HUDEP-2 (cell line): Measurements from ENCODE around the gene CTSD.
"Not testable (repeated sequence)": the region's sequence is repeated elsewhere in the genome, so short reads cannot be mapped to it uniquely, and the experiment has no call there.

Experiments used
- DNase-seq, 76 experiments: peaks; one replicate each; lab custom pipeline; 2025; ENCODE audit not compliant: unreplicated experiment in 76 of 76; lab: John Stamatoyannopoulos, UW

Gene CTSD

DNA sequence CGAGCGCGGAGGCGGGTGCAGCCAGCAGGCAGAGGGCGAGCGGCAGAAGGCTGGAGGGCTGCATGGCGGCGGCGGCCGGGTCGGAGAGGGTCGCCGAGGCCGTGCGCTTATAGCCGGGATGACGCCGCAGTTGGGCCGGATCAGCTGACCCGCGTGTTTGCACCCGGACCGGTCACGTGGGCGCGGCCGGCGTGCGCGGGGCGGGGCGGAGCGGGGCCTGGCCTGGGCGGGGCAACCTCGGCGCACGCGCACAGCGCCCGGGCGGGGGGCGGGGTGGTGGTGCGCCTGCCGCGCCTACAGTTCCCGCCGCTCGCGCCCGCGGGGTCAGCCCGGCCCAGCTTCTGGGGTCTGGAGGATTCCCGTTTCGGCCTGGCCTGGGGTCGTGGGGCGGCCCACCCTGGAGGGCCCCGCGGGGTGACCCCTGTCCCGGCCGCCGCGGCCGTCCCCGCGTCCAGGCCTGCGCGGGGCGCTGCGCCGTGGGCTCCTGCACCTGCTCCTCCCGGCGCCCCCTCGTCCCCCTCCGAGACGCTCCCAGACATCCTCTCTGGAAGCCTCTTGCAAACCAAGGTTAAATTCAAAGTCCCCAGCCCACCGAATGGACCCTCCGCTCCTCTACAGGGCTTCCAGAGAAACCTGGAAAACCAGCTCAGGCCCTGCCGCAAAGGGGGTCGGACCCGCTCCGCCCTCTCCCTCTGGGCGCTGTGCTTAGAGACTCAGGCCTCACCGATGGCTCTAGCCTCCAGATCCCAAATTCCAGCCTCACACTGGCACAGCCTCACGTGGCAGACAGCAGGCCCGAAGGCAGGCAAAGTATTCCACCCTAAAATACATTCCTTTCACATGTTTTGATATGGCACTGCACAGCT lies at the start of gene CTSD:
CTSD (minus strand) TSS at position 132 of the 866 bp plus-strand sequence; CDS start at position 64, 68 bp downstream.
- DNase-seq: peak in 70 of 76 experiments; percentile 11 to 88 (median 71)

DNA sequence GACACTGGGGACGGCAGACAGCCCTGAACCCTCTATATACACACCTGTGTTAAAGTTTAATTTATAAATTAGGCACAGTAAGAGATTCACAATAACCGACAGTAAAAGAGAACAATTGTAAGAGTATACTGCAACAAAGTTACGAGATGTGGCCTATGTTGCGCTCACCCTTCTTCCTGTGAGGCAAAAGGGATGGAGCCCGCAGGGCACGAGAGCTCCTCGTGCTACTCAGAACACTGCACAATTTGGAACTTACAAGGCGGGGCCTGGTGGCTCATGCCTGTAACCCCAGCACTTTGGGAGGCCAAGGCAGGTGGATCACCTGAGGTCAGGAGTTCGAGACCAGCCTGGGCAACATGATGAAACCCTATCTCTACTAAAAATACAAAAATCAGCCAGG lies 49.6 kb upstream of the CTSD start:
- DNase-seq: not testable (repeated sequence)

DNA sequence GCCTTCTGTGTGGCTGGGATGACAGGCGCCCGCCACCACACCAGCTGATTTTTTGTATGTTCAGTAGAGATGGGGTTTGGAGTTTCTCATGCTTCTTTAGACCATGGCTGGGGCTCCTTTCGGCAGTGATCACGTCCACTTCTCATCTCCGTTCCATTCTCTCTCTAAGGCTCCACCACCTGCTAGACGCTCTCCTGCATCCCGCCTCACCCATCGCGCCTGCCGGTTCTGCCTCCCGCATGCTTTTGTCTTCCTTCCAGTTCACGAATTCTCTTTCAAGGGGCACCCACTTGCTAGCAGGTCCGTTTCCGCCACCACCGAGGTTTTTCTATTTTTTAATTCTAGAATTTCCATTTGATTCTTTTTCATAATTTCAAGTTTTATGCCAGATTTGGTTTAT lies 49.1 kb upstream of the CTSD start:
- DNase-seq: no peak

DNA sequence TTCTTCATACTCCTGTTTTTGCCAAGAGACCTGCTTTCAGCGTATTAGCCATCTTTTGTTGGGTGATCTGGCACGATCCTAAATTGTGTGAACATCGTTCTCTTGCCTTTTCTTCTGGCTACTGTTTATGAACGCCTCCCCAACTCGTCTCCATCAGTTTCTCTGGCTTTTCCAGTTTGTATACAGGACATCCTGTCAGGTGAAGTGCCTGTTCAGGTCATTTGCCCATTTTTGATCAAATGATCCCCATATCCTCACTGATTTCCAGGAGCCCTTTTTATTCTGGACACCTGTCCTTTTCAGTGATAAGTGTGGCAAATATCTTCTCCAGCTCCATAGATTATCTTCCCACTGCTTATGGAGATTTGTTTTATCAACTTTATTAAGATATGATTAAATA lies 48.5 kb upstream of the CTSD start:
- no peak for DNase-seq

DNA sequence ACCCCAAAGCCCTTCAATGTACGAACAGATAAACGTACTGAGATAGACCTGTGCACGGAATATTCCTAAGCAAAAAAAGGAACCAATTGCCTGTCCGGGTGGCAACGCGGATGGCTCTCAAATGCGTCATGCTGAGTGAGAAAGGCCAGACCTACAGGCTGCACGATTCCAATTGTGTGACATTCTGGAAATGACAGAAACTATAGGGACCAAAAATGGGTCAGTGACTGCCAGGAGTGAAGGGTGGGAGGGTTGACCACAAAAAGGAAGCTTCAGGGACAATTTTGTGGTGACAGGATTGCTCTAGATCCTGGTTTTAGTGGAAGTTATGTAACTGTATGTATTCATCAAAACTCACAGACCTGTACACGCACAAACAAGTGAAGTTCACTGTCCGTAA lies 47.0 kb upstream of the CTSD start:
- no peak for DNase-seq

DNA sequence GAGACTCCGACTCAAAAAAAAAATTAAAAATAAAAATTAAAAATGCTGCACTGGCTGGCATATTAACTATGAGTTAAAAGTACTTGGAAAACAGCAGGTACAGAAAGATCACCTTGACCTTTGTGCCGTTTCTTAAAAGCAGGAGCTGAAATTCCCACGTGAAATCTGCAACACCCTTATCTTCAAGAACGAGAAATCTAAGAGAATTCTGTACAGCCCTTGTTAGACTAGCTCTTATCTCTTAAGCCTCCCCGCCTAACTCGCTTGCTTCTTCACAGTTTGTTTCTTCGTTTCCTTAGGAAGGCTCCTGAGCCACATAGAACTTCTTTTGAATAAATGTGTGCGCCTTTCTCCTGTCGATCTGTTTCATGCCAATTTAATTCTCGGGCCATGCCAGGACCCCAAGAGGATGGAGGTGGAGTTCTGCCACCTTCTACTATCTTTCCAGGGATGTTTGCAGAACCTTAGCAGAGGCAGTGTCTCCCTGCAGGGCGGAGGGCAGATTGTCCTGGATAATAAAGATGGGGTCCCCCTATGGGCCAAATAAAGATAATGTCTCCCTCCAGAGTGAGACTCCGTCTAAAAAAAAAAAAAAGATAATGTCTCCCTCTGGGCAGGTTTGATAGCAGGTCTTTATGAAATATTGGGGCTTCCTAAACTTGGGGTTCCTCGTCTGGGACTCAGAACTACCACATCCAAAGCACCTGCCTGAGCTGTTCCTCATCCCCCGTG lies 43.7 kb upstream of the CTSD start:
- no peak for DNase-seq

DNA sequence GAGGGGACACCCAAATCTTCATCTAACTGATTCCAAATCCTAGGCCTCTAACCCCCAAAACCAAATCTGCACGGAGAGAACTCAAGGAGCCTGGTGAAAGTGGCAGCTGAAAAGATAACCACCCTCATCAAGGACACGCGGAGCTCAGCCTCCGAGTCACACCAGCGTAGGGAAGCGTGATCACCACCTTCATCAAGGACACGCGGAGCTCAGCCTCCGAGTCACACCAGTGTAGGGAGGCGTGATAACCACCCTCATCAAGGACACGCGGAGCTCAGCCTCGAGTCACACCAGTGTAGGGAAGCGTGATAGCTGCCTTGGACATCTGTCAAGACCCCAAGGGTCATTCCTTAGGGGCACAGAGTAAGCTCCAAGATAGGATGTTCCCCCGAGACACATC lies 41.8 kb upstream of the CTSD start:
- no peak for DNase-seq

DNA sequence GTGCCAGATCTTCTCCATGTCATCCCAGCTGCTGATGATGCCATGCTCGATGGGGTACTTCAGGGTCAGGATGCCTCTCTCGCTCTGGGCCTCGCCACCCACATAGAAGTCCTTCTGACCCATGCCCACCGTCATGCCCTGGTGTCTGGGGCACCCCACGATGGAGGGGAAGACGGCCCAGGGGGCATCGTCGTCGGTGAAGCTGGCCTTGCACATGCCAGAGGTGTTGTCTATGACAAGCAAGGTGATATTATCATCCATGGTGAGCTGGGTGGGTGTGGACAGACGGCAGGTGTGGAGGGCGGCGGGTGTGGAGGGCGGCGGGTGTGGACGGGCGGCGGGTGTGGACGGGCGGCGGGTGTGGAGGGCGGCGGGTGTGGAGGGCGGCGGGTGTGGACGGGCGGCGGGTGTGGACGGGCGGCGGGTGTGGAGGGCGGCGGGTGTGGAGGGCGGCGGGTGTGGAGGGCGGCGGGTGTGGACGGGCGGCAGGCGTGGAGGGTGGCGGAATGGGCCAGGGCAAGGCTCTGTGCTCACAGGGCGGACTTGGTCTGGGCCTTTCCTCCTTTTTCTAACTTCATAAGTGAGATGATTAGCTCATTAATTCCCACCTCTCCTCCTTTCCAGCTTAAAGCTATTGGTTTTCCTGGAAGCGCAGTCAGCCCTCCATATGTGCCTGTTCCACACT lies 40.2 kb upstream of the CTSD start:
- not testable (repeated sequence) for DNase-seq

DNA sequence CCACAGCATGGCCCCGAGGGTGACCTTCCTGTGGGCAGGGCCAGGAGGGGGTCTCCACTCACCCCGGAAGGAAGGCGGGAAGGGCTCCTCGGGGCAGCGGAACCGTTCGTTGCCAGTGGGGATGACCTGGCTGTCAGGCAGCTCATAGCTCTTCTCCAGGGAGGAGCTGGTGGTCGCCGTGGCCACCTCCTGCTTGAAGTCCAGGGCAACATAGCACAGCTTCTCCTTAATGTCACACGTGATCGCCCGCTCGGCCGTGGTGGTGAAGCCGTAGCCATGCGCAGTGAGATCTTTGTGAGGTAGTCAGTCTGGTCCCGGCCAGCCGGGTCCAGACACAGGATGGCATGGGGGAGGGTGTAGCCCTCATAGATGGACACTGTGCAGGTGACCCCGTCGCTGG lies 39.5 kb upstream of the CTSD start:
- DNase-seq: no peak

DNA sequence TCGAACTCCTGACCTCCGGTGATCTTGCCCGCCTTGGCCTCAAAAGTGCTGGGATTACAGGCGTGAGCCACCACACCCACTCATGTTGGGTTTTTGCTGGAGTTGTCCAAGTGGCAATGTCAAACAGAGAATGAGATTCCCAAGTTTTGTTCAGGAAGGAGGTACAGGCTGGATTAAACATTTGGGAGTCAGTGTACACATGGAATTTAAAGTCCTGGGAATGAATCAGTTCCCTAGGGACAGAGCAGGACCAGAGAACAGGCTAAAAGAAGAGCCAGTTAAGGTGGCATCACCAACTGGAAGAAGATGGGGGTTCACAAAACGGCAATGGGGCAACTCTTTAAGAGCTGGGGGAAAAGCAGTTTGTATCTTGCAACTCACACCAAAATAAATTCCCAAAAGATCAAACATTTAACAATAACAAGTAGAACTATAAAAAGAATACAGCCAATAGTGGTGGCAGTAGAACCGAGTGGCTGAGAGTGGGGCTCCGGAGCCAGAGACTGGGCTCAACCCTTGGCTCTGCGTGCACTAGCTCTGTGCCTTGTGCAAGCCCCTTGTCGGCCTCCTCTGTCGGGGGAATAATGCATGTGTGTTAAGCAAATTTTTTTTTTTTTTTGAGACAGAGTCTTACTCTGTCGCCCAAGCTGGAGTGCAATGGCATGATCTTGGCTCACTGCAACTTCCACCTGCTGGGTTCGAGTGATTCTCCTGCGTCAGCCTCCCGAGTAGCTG lies 33.8 kb upstream of the CTSD start:
- no peak for DNase-seq

DNA sequence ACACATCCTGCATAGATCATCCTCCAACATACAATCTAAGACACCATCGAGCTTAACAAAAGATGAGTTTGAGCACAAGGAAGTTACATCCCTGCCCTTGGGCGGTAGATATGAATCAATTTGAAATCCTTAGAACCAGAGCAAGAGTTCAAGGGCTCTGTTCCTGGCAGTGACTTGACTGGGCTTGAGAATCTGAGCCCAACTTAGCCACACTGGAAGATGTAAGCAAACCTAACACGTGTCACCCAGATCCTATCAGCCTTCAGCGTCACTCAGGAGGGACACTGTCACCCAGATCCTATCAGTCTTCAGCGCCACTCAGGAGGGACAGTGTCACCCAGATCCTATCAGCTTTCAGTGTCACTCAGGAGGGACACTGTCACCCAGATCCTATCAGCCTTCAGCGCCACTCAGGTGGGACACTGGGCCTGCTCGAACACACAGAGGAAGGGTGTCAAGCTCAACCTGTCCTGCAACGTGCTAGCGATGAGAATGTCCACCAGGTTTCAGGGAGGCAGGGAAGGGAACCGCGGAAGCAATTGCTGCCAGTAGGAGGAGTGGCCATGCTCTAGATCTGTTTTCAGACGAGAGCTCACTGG lies 32.8 kb upstream of the CTSD start:
- DNase-seq: no peak

DNA sequence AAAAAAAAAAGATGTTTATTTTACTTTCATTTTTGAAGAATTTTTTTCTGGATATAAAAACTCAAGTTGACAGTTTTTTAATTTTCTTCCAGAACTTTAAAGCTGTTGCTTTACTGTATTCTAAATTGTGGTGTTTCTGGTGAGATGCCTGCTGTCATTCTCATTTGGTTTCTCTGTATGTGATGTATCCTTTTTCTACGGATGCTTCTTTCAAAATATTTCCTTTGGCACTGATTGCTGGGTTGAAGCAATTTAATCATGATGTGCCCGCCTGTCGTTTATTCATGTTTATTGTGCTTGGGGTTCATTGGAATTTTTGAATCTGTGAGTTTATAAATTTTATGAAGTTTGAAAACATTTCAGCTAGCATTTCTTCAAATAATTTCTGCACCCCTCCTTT lies 29.4 kb upstream of the CTSD start:
- DNase-seq: no peak

DNA sequence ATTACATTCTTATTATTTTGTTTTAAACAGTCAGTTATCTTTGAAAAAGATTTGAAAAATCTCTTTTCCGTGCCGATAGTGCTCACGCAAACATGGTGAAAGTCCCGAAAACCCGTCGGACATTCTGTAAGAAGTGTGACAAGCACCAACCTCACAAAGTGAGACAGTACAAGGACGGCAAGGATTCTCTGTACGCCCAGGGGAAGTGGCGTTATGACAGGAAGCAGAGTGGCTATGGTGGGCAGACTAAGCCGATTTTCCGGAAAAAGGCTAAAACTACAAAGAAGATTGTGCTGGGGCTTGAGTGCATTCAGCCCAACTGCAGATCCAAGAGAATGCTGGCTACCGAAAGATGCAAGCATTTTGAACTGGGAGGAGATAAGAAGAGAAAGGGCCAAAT lies 28.7 kb upstream of the CTSD start:
- DNase-seq: no peak

DNA sequence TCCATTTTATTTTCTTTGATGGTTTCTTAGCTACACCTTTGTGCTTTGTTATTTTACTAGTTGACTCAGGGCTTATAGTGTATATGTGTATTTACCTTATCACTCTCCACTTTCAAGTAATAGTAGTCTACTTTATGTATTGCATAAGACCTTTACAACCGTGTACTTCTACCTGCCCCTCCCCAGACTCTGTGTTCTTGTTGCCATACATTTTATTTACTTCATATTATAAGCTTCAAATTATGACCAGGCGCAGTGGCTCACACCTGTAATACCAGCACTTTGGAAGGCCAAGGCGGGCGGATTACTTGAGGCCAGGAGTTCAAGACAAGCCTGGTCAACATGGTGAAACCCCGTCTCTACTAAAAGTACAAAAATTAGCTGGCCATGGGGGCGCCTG lies 28.2 kb upstream of the CTSD start:
- no peak for DNase-seq

DNA sequence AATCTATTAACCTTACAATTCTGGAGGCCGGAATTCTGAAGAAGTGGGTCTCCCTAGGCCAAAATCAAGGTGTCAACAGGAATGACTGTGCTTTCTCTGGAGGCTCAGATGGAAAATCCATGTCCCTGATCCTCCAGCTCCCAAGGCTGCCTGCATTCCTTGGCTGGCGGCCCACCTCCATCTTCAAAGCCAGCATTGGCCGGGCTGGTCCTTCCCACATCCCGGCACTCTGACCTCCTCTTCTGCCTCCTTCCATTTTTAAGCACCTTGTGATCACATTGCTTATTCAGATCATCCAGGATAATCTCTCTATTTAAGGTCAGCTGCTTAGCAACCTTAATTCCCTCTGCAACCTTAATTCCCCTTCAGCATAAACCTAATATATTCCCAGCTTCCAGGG lies 22.7 kb upstream of the CTSD start:
- no peak for DNase-seq

DNA sequence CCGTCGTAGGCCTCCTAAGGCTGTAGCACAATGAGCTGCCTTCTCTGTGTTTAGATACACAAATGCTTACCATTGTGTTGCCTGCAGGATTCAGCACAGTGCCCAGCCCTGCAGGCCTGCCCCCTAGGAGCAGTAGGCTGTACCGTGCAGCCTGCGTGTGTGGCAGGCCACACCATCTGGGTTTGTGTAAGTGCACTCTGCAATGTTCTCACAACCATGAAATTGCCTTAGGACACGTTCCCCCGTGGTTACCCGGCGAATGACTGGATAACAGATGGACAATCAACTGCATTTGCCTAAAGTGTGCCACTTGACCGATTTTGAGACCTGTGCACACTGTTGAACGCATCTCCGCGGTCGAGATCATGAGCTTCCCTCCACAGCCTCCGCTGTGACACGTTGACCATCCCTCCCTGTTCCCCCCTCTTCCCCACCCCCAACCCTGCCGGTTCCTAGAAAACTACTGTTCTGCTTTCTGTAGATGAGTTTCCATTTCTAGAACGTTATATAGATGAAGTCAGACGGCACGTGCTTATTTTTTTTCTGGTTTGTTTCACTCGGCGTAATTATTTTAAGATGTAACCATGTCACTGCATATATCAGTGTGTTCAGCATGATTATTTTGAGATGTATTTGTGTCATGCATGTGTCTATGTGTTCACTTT lies 22.2 kb upstream of the CTSD start:
- no peak for DNase-seq

DNA sequence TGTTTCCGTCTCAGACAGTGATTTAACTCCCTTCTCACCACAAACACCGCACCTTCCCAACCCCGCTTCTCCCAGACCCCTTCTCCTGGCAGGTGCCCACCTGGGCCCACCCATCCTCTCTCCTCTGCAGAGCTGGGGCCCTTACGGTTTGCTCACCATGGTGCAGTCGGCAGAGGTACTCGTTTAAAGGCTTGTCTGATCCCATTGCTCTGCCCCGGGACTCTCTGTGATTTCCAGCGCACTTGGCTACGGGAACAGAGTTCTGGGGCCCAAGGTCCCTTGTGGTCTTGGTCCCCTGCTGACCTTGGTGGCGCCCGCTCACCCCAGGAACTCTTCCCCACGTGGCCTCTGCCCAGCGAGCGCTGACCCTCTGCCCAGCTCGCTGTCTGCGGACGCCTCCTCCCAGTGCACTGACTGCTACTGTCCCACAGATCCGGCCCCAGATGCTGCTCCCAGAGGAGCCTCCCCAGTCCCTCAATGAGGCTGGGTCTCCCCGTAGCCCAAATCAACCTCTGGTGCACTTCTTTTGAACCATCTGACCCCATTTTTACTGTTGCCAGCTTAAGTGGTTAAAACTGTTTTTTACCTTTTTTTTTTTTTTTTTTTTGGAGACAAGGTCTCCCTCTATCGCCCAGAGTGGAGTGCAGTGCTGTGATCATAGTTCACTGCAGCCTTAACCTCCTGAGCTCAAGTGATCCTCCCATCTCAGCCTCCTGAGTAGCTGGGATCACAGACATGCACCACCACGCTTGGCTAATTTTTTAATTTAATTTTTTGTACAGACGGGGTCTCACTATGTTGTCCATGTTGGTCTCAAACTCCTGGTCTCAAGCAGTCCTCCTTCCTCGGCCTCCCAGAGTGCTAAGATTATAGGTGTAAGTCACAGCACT lies 21.3 kb upstream of the CTSD start:
- no peak for DNase-seq

DNA sequence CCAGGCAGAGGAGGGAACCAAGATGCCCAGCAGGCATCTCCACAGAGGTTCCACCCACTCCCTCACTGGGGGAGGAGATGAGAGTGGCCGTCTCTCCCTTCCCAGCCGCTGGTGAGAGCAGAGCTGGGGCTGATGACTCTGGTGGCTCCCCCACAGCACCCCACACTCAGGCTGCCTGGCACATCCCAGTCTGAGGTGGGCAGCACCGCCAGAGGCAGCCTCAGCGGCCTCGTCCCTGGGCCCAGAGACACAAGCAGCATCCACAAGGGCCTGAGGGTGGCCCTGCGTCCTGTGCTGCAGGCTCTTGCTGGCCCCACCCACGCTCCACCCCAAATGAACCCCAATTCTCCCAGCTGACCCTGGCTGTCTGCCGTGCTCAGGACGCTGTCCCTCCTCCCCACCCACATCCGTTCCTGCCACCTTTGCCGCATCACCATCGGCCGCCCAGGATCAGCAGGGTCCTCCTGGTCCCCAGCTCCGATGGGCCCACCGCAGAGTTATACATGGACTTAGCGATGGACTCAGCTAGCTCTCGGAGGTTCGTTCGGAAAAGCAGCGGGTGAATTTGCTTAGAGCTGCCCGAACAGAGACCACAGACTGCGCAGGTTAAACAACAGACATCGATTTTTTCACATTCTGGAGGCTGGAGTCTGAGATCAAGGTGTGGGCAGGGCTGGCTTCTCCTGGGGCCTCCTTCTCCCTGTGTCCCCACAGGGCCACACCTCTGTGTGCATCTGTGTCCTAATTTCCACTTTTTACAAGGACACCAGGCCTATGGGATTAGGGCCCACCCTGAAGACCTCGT lies 20.2 kb upstream of the CTSD start:
- DNase-seq: no peak
